CD4-positive, alpha-beta T cell (primary cell): ENCODE results near the gene INPP5B. TPM values are rescaled to one million over a fixed set of nuclear protein-coding genes. Genes with fewer than 3 reads are reported as not detected.

Experiments
- ATAC-seq: fragments of 200-7000 bp; cut with Tn5 transposase; one replicate; pipeline ENCODE4 v1.10.0; 2022; ENCODE audit warnings: mild to moderate bottlenecking; ENCODE audit not compliant: poor library complexity
- CTCF ChIA-PET: fragments of 350-600 bp; sonication (Branson Sonifier 250); formaldehyde crosslinking; loops from one replicate; lab custom pipeline; 2021; ENCODE audit warnings: antibody characterized with exemption, inconsistent platforms; lab: Charles Lee
- POLR2A ChIA-PET: fragments of 350-600 bp; sonication (Branson Sonifier 250); formaldehyde crosslinking; loops from one replicate; lab custom pipeline; 2021; ENCODE audit warnings: antibody characterized with exemption, inconsistent platforms; lab: Charles Lee
- DNase-seq, 14 experiments: peaks; one replicate each; pipeline ENCODE4 v3.0.0-alpha.2; 2013 to 2020; ENCODE audit warnings: mixed read lengths in 2 of 14
- H3K27ac ChIP-seq, 2 donors: one replicate each; pipeline versions ENCODE4 v1.5.1 to v1.7.0; 2013; ENCODE audit warnings: low read length in 2 of 2, low read depth in 1 of 2, mild to moderate bottlenecking in 1 of 2
- H3K27me3 ChIP-seq, 2 experiments: 1 replicate in 1 of 2; 2 replicates in 1 of 2; pipeline versions ENCODE4 v1.6.1 to v1.7.0; 2013; ENCODE audit warnings: low read length in 2 of 2, control low read depth in 1 of 2, mild to moderate bottlenecking in 1 of 2, moderate library complexity in 1 of 2; ENCODE audit not compliant: insufficient read depth in 2 of 2, control insufficient read depth in 1 of 2
- H3K36me3 ChIP-seq: one replicate; pipeline ENCODE4 v1.6.1; 2013; ENCODE audit warnings: low read length, control low read depth; ENCODE audit not compliant: insufficient read depth
- H3K4me1 ChIP-seq: one replicate; pipeline ENCODE4 v1.6.1; 2013; ENCODE audit warnings: low read length, control low read depth; ENCODE audit not compliant: insufficient read depth
- H3K4me3 ChIP-seq: one replicate; pipeline ENCODE4 v1.5.1; 2013; ENCODE audit warnings: mild to moderate bottlenecking, low read length, moderate library complexity
- H3K9me3 ChIP-seq, 2 experiments: 1 replicate in 1 of 2; 2 replicates in 1 of 2; pipeline versions ENCODE4 v1.6.1 to v1.7.0; 2013; ENCODE audit warnings: low read length in 2 of 2, mild to moderate bottlenecking in 2 of 2, control low read depth in 1 of 2, moderate library complexity in 1 of 2; ENCODE audit not compliant: control insufficient read depth in 1 of 2, insufficient read depth in 1 of 2
- H3K27ac Mint-ChIP-seq: one replicate; pipeline ENCODE4 v1.8.0; 2020; ENCODE audit warnings: mixed read lengths
- H3K27me3 Mint-ChIP-seq: one replicate; pipeline ENCODE4 v1.8.0; 2021; ENCODE audit warnings: mixed read lengths
- H3K36me3 Mint-ChIP-seq: one replicate; pipeline ENCODE4 v1.8.0; 2021; ENCODE audit warnings: low read depth, mixed read lengths
- H3K4me1 Mint-ChIP-seq: one replicate; pipeline ENCODE4 v1.8.0; 2021; ENCODE audit warnings: low read depth, mixed read lengths
- H3K4me3 Mint-ChIP-seq: one replicate; pipeline ENCODE4 v1.8.0; 2020; ENCODE audit warnings: mild to moderate bottlenecking, mixed read lengths
- H3K9me3 Mint-ChIP-seq: one replicate; pipeline ENCODE4 v1.8.0; 2020; ENCODE audit warnings: mixed read lengths
- CTCF ChIP-seq: fragments of 200-600 bp; IDR thresholded peaks from one replicate; pipeline ENCODE4 v1.8.0; 2022; ENCODE audit warnings: antibody characterized with exemption, mild to moderate bottlenecking
- intact Hi-C, 2 experiments: fragments of 100-400 bp; cut with DNase I in 1 of 2; cut with micrococcal nuclease in 1 of 2; formaldehyde crosslinking; loops; one replicate each; pipeline versions ENCODE4 v1.15.1 to v1.9.0; 2023 to 2025; cut with DNase I, micrococcal nuclease
- total RNA-seq, 174 experiments: library from RNA in 2 of 174; stranded (reverse) in 2 of 174; gene quantifications; one replicate each; pipeline ENCODE4 v1.2.3 and lab custom pipeline; 2021 to 2026

Gene INPP5B
- total RNA-seq, 2 experiments from 2014 or later, result 11.7 to 12.7 TPM

DNA sequence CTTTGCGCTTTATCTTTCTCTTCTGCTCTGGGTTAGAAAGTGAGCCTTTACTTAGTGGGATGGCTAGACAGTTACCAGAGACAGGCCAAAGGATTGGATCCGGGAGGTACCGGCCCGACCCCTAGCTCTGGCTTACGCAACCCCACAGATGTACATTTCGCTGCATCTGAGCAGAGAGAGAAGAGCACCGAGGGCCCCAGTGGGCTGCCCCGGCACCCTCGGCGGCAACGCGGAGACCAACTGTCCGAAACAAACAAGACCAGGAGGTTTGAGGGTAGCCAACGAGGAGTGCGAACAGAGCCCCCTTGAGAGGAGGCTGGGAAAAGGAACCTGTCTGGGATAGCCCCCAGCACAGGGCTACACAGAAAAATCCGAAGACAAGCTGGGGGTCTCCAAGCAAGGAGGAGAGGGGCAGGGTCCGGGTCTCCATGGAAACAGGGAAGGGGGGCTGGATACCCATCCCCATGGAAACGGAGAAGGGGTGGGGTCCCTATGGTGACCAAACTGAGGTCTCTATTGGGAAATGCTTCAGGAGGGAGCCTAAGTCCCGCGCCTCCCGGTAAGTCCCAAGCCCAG is 87.8 kb downstream of the INPP5B start:
- Histone ChIP-seq H3K27me3 (no peaks in the 10 kb centered on the region), H3K9me3 (no peaks in the 10 kb centered on the region), H3K36me3 (peaks cover 21% of the 10 kb centered on the region), H3K4me1 (peaks cover 18% of the 10 kb centered on the region), H3K4me3 (peak overlapping the region; percentile 88), H3K27ac (peak overlapping the region; percentile 81 to 91)
- DNase-seq (peak in 1 of 14 experiments; percentile 1), ATAC-seq (no peak)
- Mint-ChIP-seq H3K4me3 (peak overlapping the region; percentile 98), H3K4me1 (peaks cover 46% of the 10 kb centered on the region), H3K27me3 (no peaks in the 10 kb centered on the region), H3K36me3 (peaks cover 54% of the 10 kb centered on the region), H3K27ac (peak overlapping the region; percentile 87), H3K9me3 (no peaks in the 10 kb centered on the region)
- ChIA-PET POLR2A (interaction anchor here (0.8 to 2.3 kb wide), 16 partner anchors 9 to 1879 kb away, joined by 3 to 32 read pairs (median 4); partner anchors contain the start of genes C1orf122, CDCA8, MEAF6 and PPIE), CTCF (interaction anchor here (1.0 to 1.7 kb wide), 7 partner anchors 12 to 372 kb away, joined by 3 to 13 read pairs (median 3); partner anchors contain the start of genes C1orf122, CDCA8 and YRDC)
- intact Hi-C loops, result loop anchor here (1.0 to 5.0 kb wide), 4 partner anchors 51 to 262 kb away; partner anchors contain the start of genes GNL2 (in 2 of the 2), CDCA8 (in 1 of the 2), SF3A3 (in 1 of the 2) and YRDC (in 1 of the 2)
- TF ChIP-seq CTCF, result no peak

GRCh38 chr1:37854406-37854805 is 92.4 kb downstream of the INPP5B start:
- H3K9me3 ChIP-seq, result no peaks in the 10 kb centered on the region
- Mint-ChIP-seq H3K27me3 (no peaks in the 10 kb centered on the region), H3K4me1 (peaks cover 55% of the 10 kb centered on the region), H3K27ac (no peak overlapping the region), H3K4me3 (no peak overlapping the region), H3K9me3 (no peaks in the 10 kb centered on the region), H3K36me3 (peaks cover 45% of the 10 kb centered on the region)
- no peak overlapping the region for H3K4me3 ChIP-seq
- ChIA-PET POLR2A (no interaction called here), CTCF (no interaction called here)
- DNase-seq (no peak), ATAC-seq (no peak)
- H3K27ac ChIP-seq, result no peak overlapping the region
- peaks cover 31% of the 10 kb centered on the region for H3K36me3 ChIP-seq
- no peak for TF ChIP-seq CTCF
- H3K4me1 ChIP-seq, result peaks cover 28% of the 10 kb centered on the region
- H3K27me3 ChIP-seq, result no peaks in the 10 kb centered on the region
- intact Hi-C loops, result no loop called here

DNA sequence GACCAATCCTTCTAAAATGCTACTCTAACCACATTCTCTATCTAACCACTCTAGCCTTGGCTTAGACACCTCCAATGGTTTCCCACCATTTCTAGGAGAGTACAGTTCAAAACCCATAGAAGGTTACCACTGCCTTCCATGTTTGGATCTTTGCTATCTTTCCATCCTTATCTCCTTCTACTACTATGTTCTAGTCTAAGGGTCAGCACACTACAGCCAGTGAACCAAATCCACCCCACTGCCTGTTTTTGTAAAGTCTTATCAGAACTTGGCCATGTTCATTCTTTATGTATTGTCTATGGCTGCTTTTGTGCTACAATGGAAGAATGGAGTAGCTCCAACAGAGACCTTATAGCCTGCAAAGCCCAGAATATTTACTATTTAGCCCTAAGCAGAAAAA is 93.7 kb downstream of the INPP5B start:
- Mint-ChIP-seq H3K27me3 (no peaks in the 10 kb centered on the region), H3K4me3 (peak overlapping the region; percentile 0), H3K36me3 (peaks cover 47% of the 10 kb centered on the region), H3K9me3 (no peaks in the 10 kb centered on the region), H3K4me1 (peaks cover 55% of the 10 kb centered on the region), H3K27ac (peak overlapping the region; percentile 40)
- ChIA-PET POLR2A (no interaction called here), CTCF (no interaction called here)
- intact Hi-C loops, result no loop called here
- H3K27ac ChIP-seq, result no peak overlapping the region
- H3K27me3 ChIP-seq, result no peaks in the 10 kb centered on the region
- DNase-seq, result no peak
- H3K9me3 ChIP-seq, result no peaks in the 10 kb centered on the region
- H3K4me1 ChIP-seq, result peaks cover 22% of the 10 kb centered on the region
- TF ChIP-seq CTCF, result no peak
- peaks cover 37% of the 10 kb centered on the region for H3K36me3 ChIP-seq
- no peak for ATAC-seq
- no peak overlapping the region for H3K4me3 ChIP-seq
